Erythroblast (primary cell): Measurements from ENCODE around the gene TMEM271.
"Not testable (repeated sequence)": the region's sequence is repeated elsewhere in the genome, so short reads cannot be mapped to it uniquely, and the experiment has no call there.

ENCODE experiments used
- GATA1 ChIP-seq: IDR thresholded peaks from 2 replicates; pipeline ENCODE4 v1.6.1; 2011; ENCODE audit warnings: low read depth, mild to moderate bottlenecking, control low read depth, low read length, moderate library complexity
- POLR2A ChIP-seq: IDR thresholded peaks from 2 replicates; pipeline ENCODE4 v1.6.1; 2011; ENCODE audit warnings: mild to moderate bottlenecking, low read length

DNA sequence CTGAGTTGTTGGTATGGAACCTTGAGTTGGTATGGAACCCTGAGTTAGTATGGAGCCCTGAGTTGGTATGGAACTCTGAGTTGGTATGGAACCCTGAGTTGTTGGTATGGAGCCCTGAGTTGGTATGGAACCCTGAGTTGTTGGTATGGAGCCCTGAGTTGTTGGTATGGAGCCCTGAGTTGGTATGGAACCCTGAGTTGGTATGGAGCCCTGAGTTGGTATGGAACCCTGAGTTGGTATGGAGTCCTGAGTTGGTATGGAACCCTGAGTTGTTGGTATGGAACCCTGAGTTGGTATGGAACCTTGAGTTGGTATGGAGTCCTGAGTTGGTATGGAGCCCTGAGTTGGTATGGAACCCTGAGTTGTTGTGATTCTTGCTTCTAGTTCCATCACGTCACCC lies 10.5 kb downstream of the TMEM271 start:
- not testable (repeated sequence) for TF ChIP-seq POLR2A, GATA1
